ENCODE data around the gene PKHD1. TPM values are rescaled to one million over a fixed set of nuclear protein-coding genes. Genes with fewer than 3 reads are reported as not detected.

PKHD1 gene
- total RNA-seq, 1 donor from 2014 or later, result 0.16 TPM

- no peaks in the 10 kb centered on the region for H3K36me3 Mint-ChIP-seq (ENCODE audit: low read depth)
- H3K4me3 Mint-ChIP-seq, result no peak overlapping the region
- no peak for TF ChIP-seq CTCF (conservative IDR thresholded peaks at IDR 0.05)
- H3K27ac Mint-ChIP-seq (ENCODE audit: unreplicated experiment), result no peak overlapping the region
- no peak for DNase-seq (ENCODE audit: low read depth, low spot score)
- no peaks in the 10 kb centered on the region for H3K9me3 Mint-ChIP-seq
- H3K27me3 Mint-ChIP-seq (ENCODE audit: low read depth), result no peaks in the 10 kb centered on the region
- peaks cover 9% of the 10 kb centered on the region for H3K4me1 Mint-ChIP-seq
These were observed 67.5 kb downstream of the PKHD1 start for GRCh38 chr6:52019881-52020280.

- H3K27me3 Mint-ChIP-seq (ENCODE audit: low read depth), result no peaks in the 10 kb centered on the region
- DNase-seq (ENCODE audit: low read depth, low spot score), result no peak
- no peak overlapping the region for H3K27ac Mint-ChIP-seq (ENCODE audit: unreplicated experiment)
- TF ChIP-seq CTCF (conservative IDR thresholded peaks at IDR 0.05), result no peak
- peaks cover 9% of the 10 kb centered on the region for H3K4me1 Mint-ChIP-seq
- H3K9me3 Mint-ChIP-seq, result peaks cover 4% of the 10 kb centered on the region
- H3K4me3 Mint-ChIP-seq, result no peak overlapping the region
- H3K36me3 Mint-ChIP-seq (ENCODE audit: low read depth), result no peaks in the 10 kb centered on the region
These were observed 68.3 kb downstream of the PKHD1 start for GRCh38 chr6:52019092-52019491.

DNA sequence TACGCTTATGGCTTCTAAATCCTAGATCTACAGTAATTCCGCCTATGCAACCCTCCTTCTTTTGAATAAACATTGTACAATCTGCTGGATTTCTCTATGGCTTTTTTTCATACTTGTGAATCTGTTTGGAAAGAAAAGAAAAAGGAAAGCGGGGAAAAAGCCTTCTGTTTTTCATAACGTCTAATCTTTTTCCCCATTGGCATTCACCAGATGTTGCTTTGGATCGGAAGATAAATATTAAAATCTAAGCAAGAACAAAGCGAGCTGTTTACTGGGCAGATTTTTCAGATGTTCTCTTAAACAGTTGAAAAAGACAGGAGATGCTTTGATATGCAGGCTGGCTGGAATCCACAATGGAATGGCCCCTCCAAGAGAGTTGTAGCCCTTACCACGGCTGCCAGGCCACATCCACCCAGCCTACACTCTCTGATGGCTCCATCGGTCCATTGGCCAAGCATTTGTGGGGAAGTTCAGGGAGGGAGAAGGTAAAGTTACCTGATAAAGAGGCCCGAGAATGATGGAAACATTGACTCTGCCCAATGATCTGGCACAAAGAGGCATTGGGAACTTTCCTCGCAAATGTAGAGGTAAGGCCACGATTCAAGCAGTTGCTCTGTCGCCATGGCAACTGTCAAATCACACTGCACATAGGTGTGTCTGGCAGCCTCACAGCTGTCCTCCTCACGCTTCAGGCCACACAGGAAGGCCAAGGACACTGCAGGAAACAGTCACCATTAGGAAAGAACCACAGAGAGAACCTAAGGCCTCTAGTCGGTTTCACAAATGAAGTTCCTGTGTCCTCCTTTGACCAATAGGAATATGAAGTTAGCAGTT lies 70.3 kb downstream of the PKHD1 start:
- Mint-ChIP-seq H3K4me3 (no peak overlapping the region), H3K4me1 (peaks cover 9% of the 10 kb centered on the region), H3K27ac (ENCODE audit: unreplicated experiment) (no peak overlapping the region), H3K36me3 (ENCODE audit: low read depth) (no peaks in the 10 kb centered on the region), H3K27me3 (ENCODE audit: low read depth) (no peaks in the 10 kb centered on the region), H3K9me3 (peaks cover 4% of the 10 kb centered on the region)
- DNase-seq (ENCODE audit: low read depth, low spot score), result no peak
- no peak for TF ChIP-seq CTCF (conservative IDR thresholded peaks at IDR 0.05)

GRCh38 chr6:52015953-52016352 lies 71.5 kb downstream of the PKHD1 start:
- H3K4me3 Mint-ChIP-seq, result no peak overlapping the region
- H3K36me3 Mint-ChIP-seq (ENCODE audit: low read depth), result no peaks in the 10 kb centered on the region
- DNase-seq (ENCODE audit: low read depth, low spot score), result no peak
- no peak overlapping the region for H3K27ac Mint-ChIP-seq (ENCODE audit: unreplicated experiment)
- H3K27me3 Mint-ChIP-seq (ENCODE audit: low read depth), result no peaks in the 10 kb centered on the region
- H3K9me3 Mint-ChIP-seq, result peaks cover 4% of the 10 kb centered on the region
- no peak for TF ChIP-seq CTCF (conservative IDR thresholded peaks at IDR 0.05)
- peaks cover 9% of the 10 kb centered on the region for H3K4me1 Mint-ChIP-seq

GRCh38 chr6:52014391-52014790 lies 73.0 kb downstream of the PKHD1 start:
- Mint-ChIP-seq H3K27me3 (ENCODE audit: low read depth) (no peaks in the 10 kb centered on the region), H3K9me3 (peaks cover 4% of the 10 kb centered on the region), H3K27ac (ENCODE audit: unreplicated experiment) (no peak overlapping the region), H3K4me3 (no peak overlapping the region), H3K36me3 (ENCODE audit: low read depth) (no peaks in the 10 kb centered on the region), H3K4me1 (no peaks in the 10 kb centered on the region)
- DNase-seq (ENCODE audit: low read depth, low spot score), result no peak
- no peak for TF ChIP-seq CTCF (conservative IDR thresholded peaks at IDR 0.05)

Data from neural crest cell (in vitro differentiated cells).